ENCODE results near the gene FKBP5. TPM values are rescaled to one million over a fixed set of nuclear protein-coding genes. Genes with fewer than 3 reads are reported as not detected.

The FKBP5 gene
- total and polyA plus RNA-seq, 9 of the 15 experiments (the other 6 are each of a cell fraction or from before 2014, with no cell fraction given) = 32.7 to 151 (median 75.0) TPM

- no peak for TF ChIP-seq MNT (conservative IDR thresholded peaks at IDR 0.05)
- no peak for TF ChIP-seq SRSF3 (IDR thresholded peaks at IDR 0.05; ENCODE audit: insufficient read depth, low read length)
- TF ChIP-seq NCOR1 (IDR thresholded peaks at IDR 0.05) = 0 out of 2 replicates have a peak, but pooled peaks have one; percentile 5
- no peak for TF ChIP-seq ELK3 (CRISPR knock-in tag; IDR thresholded peaks at IDR 0.05)
- TF ChIP-seq XRCC3 (IDR thresholded peaks at IDR 0.05) = no peak
- no peak; the same call in 1 of the 2 replicates for TF ChIP-seq ESRRA (IDR thresholded peaks at IDR 0.05; ENCODE audit: borderline replicate concordance, low read depth)
- no peak for TF ChIP-seq ZNF408 (CRISPR knock-in tag; IDR thresholded peaks at IDR 0.05; ENCODE audit: low read depth)
- TF ChIP-seq KDM4B (IDR thresholded peaks at IDR 0.05; ENCODE audit: borderline replicate concordance in 2 of 2, low read depth in 1 of 2) = no peak
- TF ChIP-seq SMARCA5 (IDR thresholded peaks at IDR 0.05) = no peak
- TF ChIP-seq ZNF124 (CRISPR knock-in tag; IDR thresholded peaks at IDR 0.05) = no peak
- no peak for TF ChIP-seq ZNF324 (CRISPR knock-in tag; IDR thresholded peaks at IDR 0.05)
- TF ChIP-seq ZC3H4 (CRISPR knock-in tag; IDR thresholded peaks at IDR 0.05; ENCODE audit: borderline replicate concordance) = no peak
- TF ChIP-seq FOXJ3 (CRISPR knock-in tag; IDR thresholded peaks at IDR 0.05) = no peak
- no peak for TF ChIP-seq PHB2 (IDR thresholded peaks at IDR 0.05; ENCODE audit: low read depth)
- no peak for TF ChIP-seq HMGN3 (IDR thresholded peaks at IDR 0.05; ENCODE audit: borderline replicate concordance, extremely low read depth, insufficient read length, low read depth, low read length)
- TF ChIP-seq ZNF444 (CRISPR knock-in tag; IDR thresholded peaks at IDR 0.05) = no peak
- no peak; the same call in 1 of the 2 replicates for TF ChIP-seq RNF2 (IDR thresholded peaks at IDR 0.05)
These were observed 17.8 kb upstream of the FKBP5 start (continued) for GRCh38 chr6:35706468-35706867.
